ENCODE results near the gene XRCC2. TPM values are rescaled to one million over a fixed set of nuclear protein-coding genes. Genes with fewer than 3 reads are reported as not detected.

Gene XRCC2
- total and polyA plus RNA-seq, 12 donors = 0.12 to 4.1 (median 0.50) TPM

- 82 to 96% (median 94%) methylated on average over 1 of the region's 1 CpG for WGBS, 4 donors
- intact Hi-C loops (cut with DNase I) = no loop called here
These were observed 3.3 kb downstream of the XRCC2 start for GRCh38 chr7:152672626-152673025.

GRCh38 chr7:152669758-152670157, 6.2 kb downstream of the XRCC2 start:
- no peaks in the 10 kb centered on the region for H3K36me3 ChIP-seq (replicated peaks in 1 of 2)
- intact Hi-C loops (cut with DNase I) = no loop called here
- no peaks in the 10 kb centered on the region for H3K9me3 ChIP-seq (replicated peaks in 1 of 3)
- TF ChIP-seq POLR2A (IDR thresholded peaks at IDR 0.05) (no peak), CTCF (IDR thresholded peaks at IDR 0.05) (no peak)
- H3K27me3 ChIP-seq = no peaks in the 10 kb centered on the region
- no peak for DNase-seq
- H3K27ac ChIP-seq = no peak overlapping the region
- H3K4me3 ChIP-seq = no peak overlapping the region
- H3K4me1 ChIP-seq (replicated peaks in 1 of 2) = no peaks in the 10 kb centered on the region
- 94 to 96% (median 95%) methylated on average over 4 of the region's 4 CpGs for WGBS, 4 donors

More at GRCh38 chr7:152672626-152673025, 3.3 kb downstream of the XRCC2 start:
- no peaks in the 10 kb centered on the region for H3K27me3 ChIP-seq
- no peak for TF ChIP-seq POLR2A (IDR thresholded peaks at IDR 0.05)
- no peak for TF ChIP-seq CTCF (IDR thresholded peaks at IDR 0.05)
- no peaks in the 10 kb centered on the region for H3K36me3 ChIP-seq (replicated peaks in 1 of 2)
- no peak for DNase-seq
- H3K4me1 ChIP-seq (replicated peaks in 1 of 2) = peaks cover 0 to 7% of the 10 kb centered on the region in 2 donors
- H3K4me3 ChIP-seq = no peak overlapping the region
- no peak overlapping the region for H3K27ac ChIP-seq
- no peaks in the 10 kb centered on the region for H3K9me3 ChIP-seq (replicated peaks in 1 of 3)

- no peak overlapping the region for H3K4me3 ChIP-seq
- intact Hi-C loops (cut with DNase I) = no loop called here
- no peak overlapping the region for H3K27ac ChIP-seq
- no peaks in the 10 kb centered on the region for H3K9me3 ChIP-seq (replicated peaks in 1 of 3)
- whole genome bisulfite sequencing, 4 donors = 77 to 96% (median 88%) methylated on average over 1 of the region's 1 CpG
- H3K27me3 ChIP-seq = no peaks in the 10 kb centered on the region
- TF ChIP-seq POLR2A (IDR thresholded peaks at IDR 0.05) = no peak
- TF ChIP-seq CTCF (IDR thresholded peaks at IDR 0.05) = no peak
- no peak for DNase-seq
- no peaks in the 10 kb centered on the region for H3K4me1 ChIP-seq (replicated peaks in 1 of 2)
- no peaks in the 10 kb centered on the region for H3K36me3 ChIP-seq (replicated peaks in 1 of 2)
These were observed 7.0 kb downstream of the XRCC2 start for GRCh38 chr7:152668975-152669374.

- H3K27me3 ChIP-seq = no peaks in the 10 kb centered on the region
- H3K9me3 ChIP-seq (replicated peaks in 1 of 3) = no peaks in the 10 kb centered on the region
- H3K4me1 ChIP-seq (replicated peaks in 1 of 2) = no peaks in the 10 kb centered on the region
- intact Hi-C loops (cut with DNase I) = no loop called here
- TF ChIP-seq POLR2A (IDR thresholded peaks at IDR 0.05) = no peak
- TF ChIP-seq CTCF (IDR thresholded peaks at IDR 0.05) = no peak
- WGBS, 4 donors = 76 to 87% (median 79%) methylated on average over 5 of the region's 5 CpGs
- H3K36me3 ChIP-seq (replicated peaks in 1 of 2) = no peaks in the 10 kb centered on the region
- H3K27ac ChIP-seq = no peak overlapping the region
- DNase-seq = no peak
- no peak overlapping the region for H3K4me3 ChIP-seq
These were observed 8.0 kb downstream of the XRCC2 start for GRCh38 chr7:152667958-152668357.
